GM21423 (cell line): Measurements from ENCODE around the gene NPHS2.

ENCODE experiments used
- ATAC-seq: cut with Tn5 transposase; IDR thresholded peaks from one replicate; pipeline ENCODE4 v1.9.1; 2021; ENCODE audit warnings: mild to moderate bottlenecking, moderate library complexity; ENCODE audit not compliant: unreplicated experiment

The NPHS2 gene

DNA sequence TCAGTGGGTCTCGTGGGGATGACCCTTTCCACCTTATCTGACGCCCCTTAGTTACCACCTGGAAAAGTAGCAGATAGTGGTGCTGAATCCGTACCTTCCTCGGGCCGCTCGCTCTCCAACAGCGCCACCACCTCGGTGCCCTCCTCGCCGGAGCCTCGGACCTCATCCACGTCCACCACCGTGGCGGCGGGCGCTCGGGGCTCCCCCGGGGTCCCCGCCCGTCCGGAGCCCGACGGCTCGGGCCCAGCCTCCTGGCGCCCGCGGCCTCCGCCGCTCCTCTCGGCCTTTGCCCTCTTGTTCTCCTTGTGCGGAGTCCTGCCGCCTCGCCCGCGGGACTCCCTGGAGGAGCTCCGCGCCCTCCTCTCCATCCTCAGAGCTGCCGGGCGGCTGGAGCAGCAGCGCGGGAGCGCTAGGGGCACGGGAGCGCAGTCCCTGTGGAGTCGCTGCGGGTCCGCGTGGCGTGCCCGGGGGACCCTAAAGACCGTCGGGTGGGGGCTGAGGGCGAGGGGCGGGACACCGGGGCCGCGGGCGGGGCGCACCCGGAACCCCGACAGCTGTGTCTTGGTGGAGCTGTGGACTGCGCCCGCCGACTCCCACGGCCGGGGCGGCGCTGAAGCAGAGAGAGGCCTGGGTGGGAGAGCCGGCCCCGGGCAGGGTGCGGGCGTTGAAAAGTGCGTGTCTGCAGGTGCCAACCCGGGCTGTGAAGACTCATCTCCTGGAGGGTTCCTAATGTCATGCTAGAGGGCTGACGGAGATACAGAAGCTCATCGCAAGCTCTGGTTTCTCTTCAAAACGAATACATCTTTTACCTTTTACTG is at the start of gene NPHS2:
TSS of gene NPHS2 (minus strand) at position 452 of the 818 bp plus-strand sequence. CDS start at position 368, 84 bp downstream.
- no peak for ATAC-seq

DNA sequence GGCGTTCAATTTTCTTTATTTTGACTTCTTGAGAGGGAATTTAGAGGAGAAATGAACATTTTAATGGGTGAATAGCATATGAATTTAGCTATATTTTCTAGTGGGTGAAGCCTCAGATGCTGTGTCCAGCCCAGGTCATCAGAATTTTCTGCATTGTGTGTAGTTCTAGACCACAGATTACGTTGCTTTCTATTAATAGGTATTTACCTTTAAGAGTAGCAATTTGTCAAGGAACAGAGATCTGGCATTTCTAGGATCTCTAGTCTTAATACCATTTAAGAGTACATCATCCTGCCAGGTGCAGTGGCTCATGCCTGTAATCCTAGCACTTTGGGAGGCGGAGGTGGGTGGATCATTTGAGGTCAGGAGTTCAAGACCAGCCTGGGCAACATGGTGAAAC is 36.6 kb upstream of the NPHS2 start:
- ATAC-seq, result no peak

DNA sequence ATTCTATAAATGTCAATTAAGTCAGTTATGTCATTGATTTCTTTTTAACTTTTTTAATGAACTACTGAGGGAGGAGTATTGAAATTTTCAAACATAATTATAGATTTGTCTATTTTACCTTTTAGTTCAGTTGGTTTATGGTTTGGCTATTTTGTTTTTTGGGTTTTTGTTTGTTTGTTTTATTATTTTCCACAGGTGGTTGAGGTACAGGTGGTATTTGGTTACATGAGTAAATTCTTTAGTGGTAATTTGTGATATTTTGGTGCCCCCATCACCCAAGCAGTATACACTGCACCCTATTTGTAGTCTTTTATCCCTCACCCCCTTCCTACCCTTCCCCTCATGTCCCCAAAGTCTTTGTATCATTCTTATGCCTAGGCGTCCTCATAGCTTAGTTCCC is 25.3 kb upstream of the NPHS2 start:
- no peak for ATAC-seq

DNA sequence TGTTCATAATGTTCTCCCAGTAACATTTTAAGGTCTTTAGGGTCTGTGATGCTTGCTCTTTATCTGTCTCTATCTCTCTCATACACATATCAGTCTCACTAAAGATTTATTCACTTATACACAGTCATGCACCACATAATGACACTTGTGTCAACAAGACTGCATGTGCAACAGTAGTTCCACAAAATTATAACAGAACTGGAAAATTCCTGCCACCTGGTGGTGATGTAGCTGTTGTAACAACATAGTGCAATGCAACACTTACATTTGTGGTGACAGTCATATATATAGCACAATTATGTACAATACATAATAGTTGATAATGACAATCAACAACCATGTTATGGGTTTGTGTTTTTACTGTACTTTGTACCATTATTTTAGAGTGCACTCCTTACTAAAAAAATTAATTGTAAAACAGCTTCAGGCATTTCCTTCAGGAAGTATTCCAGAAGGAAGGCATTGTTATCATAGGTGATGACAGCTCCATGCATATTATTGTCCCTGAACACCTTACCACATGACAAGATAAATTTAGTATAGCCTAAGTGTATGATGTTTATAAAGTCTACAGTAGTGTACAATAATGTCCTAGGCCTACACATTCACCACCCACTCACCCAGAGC is 24.0 kb upstream of the NPHS2 start:
- ATAC-seq, result no peak

DNA sequence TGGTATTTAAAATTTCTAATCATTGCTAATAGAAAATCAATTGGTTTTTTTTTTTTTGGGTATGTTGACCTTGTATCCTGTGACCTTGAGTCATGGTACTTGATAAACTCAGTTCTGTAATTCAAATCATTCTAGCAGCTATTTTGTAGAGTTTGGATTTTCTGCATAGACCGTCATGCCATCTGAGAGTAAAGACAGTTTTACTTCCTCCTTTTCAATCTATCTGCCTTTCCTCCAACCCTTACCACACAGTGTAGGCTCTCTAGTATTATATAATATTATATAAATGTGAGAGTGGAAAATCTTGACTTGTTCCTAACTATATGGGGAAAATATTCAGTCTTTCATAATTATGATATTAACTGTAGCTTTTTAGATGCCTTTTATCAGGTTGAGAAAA is 22.9 kb upstream of the NPHS2 start:
- ATAC-seq, result no peak

DNA sequence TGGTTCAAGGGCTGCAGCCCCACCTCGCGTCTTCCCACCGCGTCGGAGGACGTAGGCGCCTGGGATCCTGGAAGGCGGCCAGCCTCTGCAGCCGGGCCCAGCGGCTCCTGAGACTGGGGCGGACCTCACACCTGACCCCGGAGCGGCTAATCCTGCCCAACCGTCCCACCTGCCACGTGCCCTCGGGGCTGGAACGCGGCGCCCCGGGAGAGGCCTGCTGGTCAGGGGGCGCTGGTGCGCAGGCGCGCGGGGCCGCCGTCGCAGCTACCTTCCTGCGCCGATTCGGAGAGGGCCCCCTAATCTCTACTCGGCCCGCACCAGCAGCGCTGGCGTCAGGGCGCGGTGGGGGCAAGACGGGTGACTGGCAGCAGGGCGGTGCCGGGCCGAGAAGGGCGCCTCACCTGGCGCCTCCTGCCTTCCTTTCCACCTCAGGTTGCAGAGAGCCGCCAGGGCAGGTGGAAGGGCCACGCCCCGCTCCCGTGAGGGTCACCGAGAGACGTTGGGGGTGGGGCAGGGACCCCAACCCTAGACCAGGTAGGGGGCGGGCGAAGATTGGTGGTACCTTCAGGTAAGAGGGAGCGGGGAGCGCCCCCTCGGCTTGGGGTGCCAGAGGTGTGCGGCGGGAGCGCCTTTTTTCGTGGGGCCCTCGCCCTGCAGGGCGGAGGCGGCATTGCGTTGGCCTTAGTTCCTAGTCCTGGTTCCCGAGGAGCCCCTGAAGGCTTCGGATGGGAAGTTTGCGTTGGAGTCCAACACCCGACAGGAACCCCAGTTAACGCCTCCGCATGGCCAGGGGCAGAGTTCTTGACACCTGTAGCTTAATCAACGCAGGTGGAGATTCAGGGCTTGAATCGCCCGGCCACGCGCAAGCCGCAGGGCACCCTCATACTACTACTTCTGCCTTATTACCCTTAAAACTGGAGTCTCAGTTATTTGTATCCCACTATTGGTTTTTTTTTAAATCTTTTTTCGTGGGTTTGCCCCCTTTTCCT is 16.1 kb upstream of the NPHS2 start, which contains the start of gene TDRD5:
TSS of gene TDRD5 (plus strand) at position 241 of the 989 bp plus-strand sequence. CDS start 784 bp downstream, outside the sequence.
- ATAC-seq, result no peak

DNA sequence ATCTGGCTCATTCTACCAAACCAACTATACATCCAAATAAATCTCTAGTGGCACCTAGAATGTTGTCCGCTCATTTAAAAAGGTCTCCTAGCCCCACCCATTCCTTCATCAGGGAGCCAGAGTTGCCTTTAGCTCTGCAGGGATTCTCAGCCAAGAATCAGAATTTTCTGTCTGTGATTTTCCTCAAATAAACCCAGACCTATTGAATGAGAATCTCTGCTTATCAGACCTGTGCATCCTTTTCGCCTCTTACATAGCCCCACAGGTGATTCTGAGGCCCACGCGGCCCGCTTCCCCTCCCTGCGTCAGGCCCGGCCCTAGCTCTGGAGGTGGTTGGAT is 15.5 kb upstream of the NPHS2 start:
- no peak for ATAC-seq

DNA sequence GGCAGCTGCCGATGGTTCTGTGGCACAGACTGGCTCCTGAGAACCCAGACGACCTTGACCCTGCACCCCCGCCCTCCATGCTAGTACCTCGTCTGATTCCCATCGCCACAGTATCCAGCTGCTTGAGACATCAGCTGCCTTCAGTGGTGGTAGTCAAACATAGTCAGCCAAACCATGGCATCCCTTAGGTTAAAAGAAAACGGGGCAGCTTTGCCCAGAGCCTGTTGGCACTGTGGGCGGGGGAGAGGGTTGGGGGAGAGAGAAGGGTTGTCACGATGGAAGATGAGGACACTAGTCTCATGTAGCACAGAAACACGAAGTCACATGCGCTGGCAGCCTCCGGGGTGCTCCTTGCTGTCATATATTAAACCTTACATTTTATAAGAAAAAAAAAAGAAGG is 14.9 kb upstream of the NPHS2 start:
- ATAC-seq, result no peak

DNA sequence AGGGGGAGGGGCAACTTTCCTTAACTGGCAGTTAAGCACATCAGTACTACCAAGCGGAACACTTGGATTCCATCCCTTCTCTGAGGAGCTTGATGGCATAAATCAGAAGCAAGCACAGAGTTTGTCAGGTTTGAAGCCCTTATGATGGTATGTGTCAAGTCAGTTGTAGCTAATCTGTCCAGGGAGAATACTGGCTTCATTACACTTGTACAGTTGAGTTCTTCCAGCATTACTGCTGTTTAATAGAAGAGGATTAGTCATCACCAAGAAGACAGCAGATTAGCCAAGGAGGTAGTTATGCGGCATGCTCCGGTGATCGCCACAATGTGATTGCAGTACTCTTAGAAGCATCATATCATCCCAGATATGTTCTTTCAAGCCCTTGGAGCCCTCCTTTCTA is 13.8 kb upstream of the NPHS2 start:
- no peak for ATAC-seq

DNA sequence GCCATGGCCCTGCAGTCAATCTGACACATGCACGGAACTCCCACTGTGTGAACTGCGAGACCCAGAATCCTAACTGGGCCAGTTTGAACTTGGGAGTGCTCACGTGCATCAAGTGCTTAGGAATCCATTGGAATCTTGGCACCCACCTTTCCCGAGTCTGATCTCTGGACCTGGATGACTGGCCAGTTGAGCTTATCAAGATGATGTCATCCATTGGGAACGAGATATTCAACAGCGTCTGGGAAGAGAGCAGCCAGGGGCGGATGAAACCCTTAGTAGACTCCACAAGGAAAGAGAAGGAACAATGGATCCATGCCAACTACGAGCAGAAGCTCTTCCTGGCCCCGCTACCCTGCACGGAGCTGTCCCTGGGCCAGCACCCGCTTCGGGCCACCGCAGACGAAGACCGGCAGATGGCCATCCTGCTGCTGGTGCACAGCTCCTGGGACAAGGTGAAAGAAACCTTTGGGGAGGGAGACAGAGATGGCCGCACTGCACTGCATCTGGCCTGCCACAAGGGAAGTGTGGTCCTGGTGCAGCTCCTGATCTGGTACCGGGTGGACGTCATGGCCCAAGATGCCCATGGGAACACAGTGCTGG is 12.8 kb upstream of the NPHS2 start:
- ATAC-seq, result no peak

DNA sequence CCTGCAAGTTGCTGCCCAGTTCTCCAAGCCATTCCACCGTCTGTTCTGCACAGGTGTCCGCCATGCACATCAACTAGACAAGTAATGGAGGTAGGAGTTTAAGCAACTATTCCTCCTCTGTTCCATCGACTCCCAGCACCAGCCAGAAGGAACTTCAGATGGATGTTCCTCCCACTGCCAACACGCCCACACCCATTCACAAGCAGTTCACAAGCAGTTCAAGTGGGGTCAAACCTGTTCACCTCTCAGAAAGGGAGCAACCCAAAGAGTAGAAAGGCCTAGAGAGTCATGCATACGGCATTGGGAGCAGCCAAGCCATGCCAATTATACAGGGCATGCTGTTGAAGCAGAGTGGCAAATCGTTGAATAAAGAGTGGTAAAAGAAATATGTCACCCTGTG is 11.6 kb upstream of the NPHS2 start:
- no peak for ATAC-seq

DNA sequence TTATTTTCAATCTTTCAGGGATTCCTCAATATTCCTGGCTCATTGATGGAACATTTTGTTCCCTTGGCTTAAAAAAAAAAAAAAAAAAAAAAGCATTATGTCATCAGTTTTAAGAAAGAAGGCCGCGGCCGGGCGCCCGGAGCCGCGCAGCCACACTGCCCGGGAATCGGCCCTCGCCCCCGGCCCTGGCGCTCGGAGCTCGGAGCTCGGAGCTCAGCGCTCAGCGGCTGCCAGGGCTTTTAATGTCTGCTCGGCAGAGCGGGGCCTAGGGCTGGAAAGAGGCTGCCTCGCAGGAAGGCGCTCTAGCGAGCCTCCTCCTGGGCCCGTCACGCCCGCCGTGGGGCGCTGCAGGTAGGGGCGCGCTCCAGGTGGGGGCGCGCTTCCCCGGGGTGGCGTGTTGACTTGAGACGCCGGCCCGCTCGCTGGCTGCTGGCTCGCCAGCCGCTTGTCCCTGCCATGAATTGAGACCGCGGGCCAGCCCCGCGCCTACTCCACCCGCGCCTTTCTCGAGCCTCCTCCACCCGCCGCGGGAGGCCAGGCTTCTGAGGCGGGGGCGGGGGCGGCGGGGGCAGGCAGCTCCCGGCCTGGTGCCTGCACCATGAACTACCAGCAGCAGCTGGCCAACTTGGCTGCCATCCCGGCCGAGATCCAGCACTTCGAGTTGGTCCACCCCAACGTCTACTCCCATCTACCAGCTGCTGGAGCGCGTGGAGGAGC is 10.5 kb upstream of the NPHS2 start:
- ATAC-seq, result no peak

DNA sequence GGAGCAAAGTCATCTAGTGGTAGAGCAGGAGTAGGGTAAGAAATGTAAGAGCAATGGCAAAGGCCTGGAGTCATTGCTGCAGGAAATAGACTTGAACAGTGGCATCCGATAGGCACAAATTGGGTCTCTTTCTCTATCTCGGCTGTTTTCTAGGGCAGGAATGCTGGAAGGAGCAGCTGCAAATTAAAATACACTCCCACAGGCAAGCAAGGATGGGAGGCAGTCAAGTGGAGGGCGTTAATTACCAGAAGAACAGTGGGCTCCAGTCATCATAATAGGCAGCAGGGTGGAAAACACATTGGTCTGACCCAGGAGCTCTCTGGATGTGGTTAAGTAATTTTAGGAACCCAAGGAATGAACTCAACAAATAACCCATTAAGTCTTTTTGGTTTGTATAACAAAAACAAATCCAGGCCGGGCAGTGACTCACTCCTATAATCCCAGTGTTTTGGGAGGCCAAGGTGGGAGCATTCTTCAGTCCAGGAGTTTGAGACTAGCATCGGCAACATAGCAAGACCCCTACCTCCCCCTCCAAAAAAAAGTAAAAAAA is 8.1 kb upstream of the NPHS2 start:
- ATAC-seq, result no peak

DNA sequence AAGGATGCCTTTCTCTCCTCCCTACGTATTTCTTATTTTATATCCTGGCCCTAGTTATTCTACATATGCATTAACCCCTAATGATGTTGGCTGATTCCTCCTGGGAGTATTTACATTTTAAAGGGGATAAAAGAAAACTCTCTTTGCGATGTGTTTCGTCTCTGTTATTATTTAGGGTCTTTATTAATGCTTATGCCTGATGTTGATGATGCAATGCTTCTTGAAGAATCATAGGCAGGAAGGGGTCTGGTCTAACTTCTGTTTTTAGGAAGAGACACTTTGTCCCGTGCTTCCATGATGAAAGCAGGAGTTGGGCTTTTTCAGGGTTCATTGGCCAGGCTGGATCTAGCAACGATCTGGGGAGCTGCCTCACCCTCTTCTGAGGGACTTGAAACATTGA is 761 bp upstream of the NPHS2 start:
- ATAC-seq, result no peak

DNA sequence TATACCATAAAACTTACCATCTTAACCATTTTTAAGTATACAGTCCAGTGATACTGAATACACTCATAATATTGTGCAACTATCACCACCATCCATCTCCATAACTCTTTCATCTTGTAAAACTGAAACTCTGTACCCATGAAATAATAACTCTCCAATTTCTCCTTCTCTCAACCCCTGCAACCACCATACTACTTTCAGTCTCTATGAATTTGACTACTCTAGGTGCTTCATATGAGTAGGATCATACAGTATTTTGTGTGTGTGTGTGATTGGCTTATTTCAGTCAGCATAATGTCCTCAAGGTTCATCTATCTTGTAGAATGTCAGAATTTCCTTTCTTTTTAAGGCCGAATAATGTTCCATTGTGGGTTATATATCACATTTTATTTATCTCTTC is 17.7 kb downstream of the NPHS2 start:
- no peak for ATAC-seq

DNA sequence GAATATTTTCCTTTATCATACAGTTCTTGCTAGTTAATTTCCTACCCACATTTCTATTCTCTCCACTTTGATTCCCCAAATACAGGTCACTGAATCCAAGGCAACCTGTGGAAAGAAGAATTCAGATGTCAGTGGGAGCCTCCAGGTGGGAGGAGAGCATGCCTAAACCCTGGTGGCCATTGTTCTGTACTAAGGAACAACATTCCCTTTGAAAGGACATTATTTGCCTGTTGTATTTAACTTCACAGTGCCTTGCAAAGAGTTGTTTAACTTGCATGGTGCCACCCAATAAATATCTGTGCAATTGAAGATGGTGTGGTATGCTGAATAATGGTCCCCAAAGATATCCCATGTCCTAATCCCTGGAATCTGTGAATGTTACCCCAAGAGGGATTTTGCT is 21.3 kb downstream of the NPHS2 start:
- ATAC-seq, result no peak

DNA sequence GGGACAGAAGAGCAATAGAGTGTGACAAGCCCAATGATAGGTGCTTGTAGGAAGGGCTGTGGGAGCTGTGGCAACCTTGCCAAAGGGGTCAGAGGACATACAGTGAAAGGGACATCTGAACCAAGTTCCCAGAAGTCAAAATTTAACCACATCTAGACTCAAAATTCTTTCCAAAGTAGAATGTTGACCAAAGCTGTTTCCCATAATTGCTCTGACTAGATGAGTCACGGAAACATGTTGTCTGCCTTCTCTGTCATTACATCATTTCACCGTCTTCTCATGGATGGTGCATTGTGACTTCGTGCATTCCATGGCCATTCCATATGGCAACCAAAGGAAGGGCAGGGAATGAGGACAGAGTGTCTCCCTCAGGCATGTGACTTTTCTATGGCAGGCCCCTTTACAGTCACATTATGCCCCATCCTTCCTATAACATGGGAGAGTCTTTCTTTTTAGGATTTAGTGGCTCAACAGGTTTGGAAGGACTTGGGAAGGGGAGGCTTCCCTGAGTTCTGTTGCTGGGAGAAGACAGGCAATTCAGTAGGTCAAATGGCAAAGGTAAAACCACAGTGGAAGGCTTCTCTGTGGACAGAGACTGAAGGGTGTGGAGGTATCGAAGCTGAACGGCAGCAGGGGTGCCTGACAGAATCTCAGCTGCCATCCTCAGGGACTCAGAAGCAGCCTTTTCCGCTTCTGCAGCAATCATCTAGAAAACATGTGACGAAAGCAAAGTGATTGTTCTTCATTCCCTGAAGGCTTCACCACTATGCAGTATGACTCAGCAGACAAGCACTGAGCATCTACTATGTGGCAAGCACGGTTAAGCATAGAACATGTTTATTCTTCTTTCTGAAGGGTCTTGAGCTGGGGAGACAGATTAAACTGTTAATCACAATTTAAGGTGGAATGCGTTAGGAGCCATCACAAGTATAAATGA is 24.7 kb downstream of the NPHS2 start:
- ATAC-seq, result no peak

DNA sequence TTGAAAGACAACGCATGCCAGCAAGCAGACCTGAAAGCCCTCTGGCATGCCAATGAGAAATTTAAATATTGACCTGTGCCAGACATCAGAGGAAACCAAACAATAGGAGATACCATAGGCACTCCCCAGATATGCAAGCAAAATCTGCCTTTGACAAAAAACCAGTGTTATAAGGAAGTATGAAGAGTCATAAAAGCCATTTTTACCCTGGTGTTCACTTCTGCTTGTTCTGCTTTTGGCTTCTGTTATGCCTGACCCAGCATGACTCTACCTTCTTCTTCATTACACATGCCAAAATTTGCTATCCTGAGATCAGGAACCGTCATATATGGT is 26.4 kb downstream of the NPHS2 start:
- no peak for ATAC-seq
